ENCODE measurements around the gene RERE.

- TF ChIP-seq, protein P1, sequence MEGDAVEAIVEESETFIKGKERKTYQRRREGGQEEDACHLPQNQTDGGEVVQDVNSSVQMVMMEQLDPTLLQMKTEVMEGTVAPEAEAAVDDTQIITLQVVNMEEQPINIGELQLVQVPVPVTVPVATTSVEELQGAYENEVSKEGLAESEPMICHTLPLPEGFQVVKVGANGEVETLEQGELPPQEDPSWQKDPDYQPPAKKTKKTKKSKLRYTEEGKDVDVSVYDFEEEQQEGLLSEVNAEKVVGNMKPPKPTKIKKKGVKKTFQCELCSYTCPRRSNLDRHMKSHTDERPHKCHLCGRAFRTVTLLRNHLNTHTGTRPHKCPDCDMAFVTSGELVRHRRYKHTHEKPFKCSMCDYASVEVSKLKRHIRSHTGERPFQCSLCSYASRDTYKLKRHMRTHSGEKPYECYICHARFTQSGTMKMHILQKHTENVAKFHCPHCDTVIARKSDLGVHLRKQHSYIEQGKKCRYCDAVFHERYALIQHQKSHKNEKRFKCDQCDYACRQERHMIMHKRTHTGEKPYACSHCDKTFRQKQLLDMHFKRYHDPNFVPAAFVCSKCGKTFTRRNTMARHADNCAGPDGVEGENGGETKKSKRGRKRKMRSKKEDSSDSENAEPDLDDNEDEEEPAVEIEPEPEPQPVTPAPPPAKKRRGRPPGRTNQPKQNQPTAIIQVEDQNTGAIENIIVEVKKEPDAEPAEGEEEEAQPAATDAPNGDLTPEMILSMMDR (conservative IDR thresholded peaks at IDR 0.05; ENCODE audit: low read length), result no peak
- TF ChIP-seq EZH2phosphoT487 (IDR thresholded peaks at IDR 0.05; ENCODE audit: borderline replicate concordance, low read depth, low read length), result no peak
Measured at GRCh38 chr1:8813016-8813763, 4.2 kb downstream of the RERE start.

All from OCI-LY7 (cell line).